ENCODE measurements around the gene CCDC86.

Gene CCDC86

DNA sequence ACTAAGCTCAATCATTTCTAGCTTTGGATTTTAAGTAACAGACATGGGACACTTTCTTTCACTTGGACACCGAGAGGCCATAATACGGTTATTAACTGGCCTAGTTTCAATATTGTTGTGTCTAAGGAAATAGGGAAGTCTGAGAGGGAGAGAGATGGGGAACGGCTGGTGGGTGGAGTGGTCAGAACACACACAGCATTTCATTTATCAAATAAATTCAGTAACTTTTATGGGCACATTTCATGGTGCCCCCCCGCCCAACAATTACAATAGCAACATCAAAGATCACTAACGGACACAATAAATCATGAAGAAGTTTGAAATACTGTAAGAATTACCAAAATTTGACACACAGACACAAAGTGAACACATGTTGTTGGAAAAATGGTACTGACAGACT is 53.8 kb downstream of the CCDC86 start:
- Histone ChIP-seq H3K27me3 (ENCODE audit: control insufficient read depth in 2 of 2, insufficient read depth in 2 of 2, low read length in 2 of 2) (no peaks in the 10 kb centered on the region), H3K9me3 (ENCODE audit: control insufficient read depth in 2 of 2, low read length in 2 of 2) (no peaks in the 10 kb centered on the region), H3K27ac (ENCODE audit: low read depth in 2 of 2, low read length in 2 of 2) (peak overlapping the region; percentile 56 to 81), H3K4me3 (ENCODE audit: low read length in 2 of 2) (no peak overlapping the region), H3K9ac (ENCODE audit: low read depth in 1 of 2, low read length in 2 of 2) (no peak overlapping the region), H3K36me3 (ENCODE audit: control insufficient read depth in 2 of 2, insufficient read depth in 2 of 2, low read length in 2 of 2) (peaks cover 58 to 64% of the 10 kb centered on the region in 2 donors), H3K4me1 (ENCODE audit: control insufficient read depth in 2 of 2, insufficient read depth in 2 of 2, low read length in 2 of 2) (peaks cover 0 to 33% of the 10 kb centered on the region in 2 donors)

- H3K36me3 ChIP-seq (ENCODE audit: control insufficient read depth in 2 of 2, insufficient read depth in 2 of 2, low read length in 2 of 2): peaks cover 72 to 73% of the 10 kb centered on the region in 2 donors
- no peak overlapping the region for H3K9ac ChIP-seq (ENCODE audit: low read depth in 1 of 2, low read length in 2 of 2)
- no peaks in the 10 kb centered on the region for H3K27me3 ChIP-seq (ENCODE audit: control insufficient read depth in 2 of 2, insufficient read depth in 2 of 2, low read length in 2 of 2)
- no peak overlapping the region for H3K4me3 ChIP-seq (ENCODE audit: low read length in 2 of 2)
- H3K27ac ChIP-seq (ENCODE audit: low read depth in 2 of 2, low read length in 2 of 2): no peak overlapping the region
- H3K4me1 ChIP-seq (ENCODE audit: control insufficient read depth in 2 of 2, insufficient read depth in 2 of 2, low read length in 2 of 2): peaks cover 0 to 27% of the 10 kb centered on the region in 2 donors
- no peaks in the 10 kb centered on the region for H3K9me3 ChIP-seq (ENCODE audit: control insufficient read depth in 2 of 2, low read length in 2 of 2)
These were observed 55.6 kb downstream of the CCDC86 start for GRCh38 chr11:60897496-60897895.

DNA sequence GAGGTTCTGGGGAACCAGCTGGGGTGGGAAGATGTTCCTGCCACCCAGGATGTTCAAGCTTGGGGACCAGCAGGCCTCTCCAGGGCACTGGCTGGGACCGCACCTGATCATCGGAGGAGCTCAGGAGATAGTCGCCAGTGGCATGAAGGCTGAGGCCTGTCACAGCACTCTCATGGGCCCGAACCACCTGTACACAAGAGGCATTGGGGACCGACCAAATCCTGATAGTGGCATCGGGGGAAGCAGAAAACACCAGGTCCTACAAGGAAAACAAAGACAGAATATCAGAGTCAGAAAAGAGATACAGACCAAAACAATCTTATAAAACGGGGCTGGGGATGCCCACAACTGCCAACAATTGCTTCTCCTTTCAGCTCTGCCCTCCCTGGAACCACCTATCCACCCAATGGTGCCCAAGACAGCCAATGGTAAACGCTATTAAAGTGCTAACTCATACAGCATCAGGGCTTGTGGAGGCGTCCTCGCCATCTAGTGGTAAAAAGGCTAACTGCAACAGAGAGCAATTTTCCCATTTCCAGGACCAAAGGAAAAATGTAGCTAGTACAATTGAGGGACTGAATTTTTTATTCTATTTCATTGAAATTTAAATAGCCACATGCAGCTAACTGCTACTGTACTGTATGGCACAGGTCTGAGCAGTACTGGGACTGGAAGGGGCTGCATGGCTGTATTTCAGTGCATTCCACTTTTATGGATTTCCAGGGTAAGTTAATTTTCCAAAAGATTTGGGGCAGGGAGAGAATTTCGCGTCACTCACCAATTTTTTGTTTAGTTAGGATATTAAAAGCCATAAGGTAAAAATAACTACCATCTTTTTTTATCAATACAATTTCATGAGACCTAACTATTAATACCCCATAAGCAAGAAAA is 57.4 kb downstream of the CCDC86 start:
- Histone ChIP-seq H3K27me3 (ENCODE audit: control insufficient read depth in 2 of 2, insufficient read depth in 2 of 2, low read length in 2 of 2) (no peaks in the 10 kb centered on the region), H3K27ac (ENCODE audit: low read depth in 2 of 2, low read length in 2 of 2) (no peak overlapping the region), H3K4me3 (ENCODE audit: low read length in 2 of 2) (no peak overlapping the region), H3K36me3 (ENCODE audit: control insufficient read depth in 2 of 2, insufficient read depth in 2 of 2, low read length in 2 of 2) (peaks cover 74 to 84% of the 10 kb centered on the region in 2 donors), H3K4me1 (ENCODE audit: control insufficient read depth in 2 of 2, insufficient read depth in 2 of 2, low read length in 2 of 2) (peaks cover under 1 to 26% of the 10 kb centered on the region in 2 donors), H3K9me3 (ENCODE audit: control insufficient read depth in 2 of 2, low read length in 2 of 2) (no peaks in the 10 kb centered on the region), H3K9ac (ENCODE audit: low read depth in 1 of 2, low read length in 2 of 2) (no peak overlapping the region)

DNA sequence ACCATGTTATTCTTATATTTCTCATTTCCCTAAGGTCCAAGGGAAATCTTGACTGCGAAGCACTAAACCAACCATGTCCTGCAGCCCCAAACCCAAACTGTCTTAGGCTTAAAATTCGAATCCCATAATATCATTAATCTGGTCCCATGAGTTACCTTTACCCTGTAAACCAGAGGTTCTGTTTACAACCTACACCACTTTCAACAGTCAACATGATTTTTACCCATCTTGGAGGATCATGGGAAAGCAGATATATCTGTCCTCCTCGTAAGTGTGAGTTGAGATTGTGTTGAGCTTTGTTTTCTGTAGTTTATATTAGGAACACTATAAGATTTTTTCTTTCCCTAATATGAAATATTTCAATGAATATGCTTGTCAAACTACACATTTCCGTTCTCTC is 58.1 kb downstream of the CCDC86 start:
- no peak overlapping the region for H3K9ac ChIP-seq (ENCODE audit: low read depth in 1 of 2, low read length in 2 of 2)
- no peaks in the 10 kb centered on the region for H3K9me3 ChIP-seq (ENCODE audit: control insufficient read depth in 2 of 2, low read length in 2 of 2)
- no peaks in the 10 kb centered on the region for H3K27me3 ChIP-seq (ENCODE audit: control insufficient read depth in 2 of 2, insufficient read depth in 2 of 2, low read length in 2 of 2)
- H3K27ac ChIP-seq (ENCODE audit: low read depth in 2 of 2, low read length in 2 of 2): no peak overlapping the region
- H3K4me1 ChIP-seq (ENCODE audit: control insufficient read depth in 2 of 2, insufficient read depth in 2 of 2, low read length in 2 of 2): peaks cover 7 to 28% of the 10 kb centered on the region in 2 donors
- no peak overlapping the region for H3K4me3 ChIP-seq (ENCODE audit: low read length in 2 of 2)
- peaks cover 67 to 77% of the 10 kb centered on the region in 2 donors for H3K36me3 ChIP-seq (ENCODE audit: control insufficient read depth in 2 of 2, insufficient read depth in 2 of 2, low read length in 2 of 2)
